OCI-LY7 (cell line): ENCODE measurements around the gene MAFF. TPM values are rescaled to one million over a fixed set of nuclear protein-coding genes. Genes with fewer than 3 reads are reported as not detected.

Source experiments
- BruUV-seq: library from RNA; stranded (reverse); fragments of 400-500 nt; replicated peaks from 2 replicates; lab custom pipeline; 2021; lab: Mats Ljungman, UMichigan
- CTCF ChIA-PET: fragments of 300-600 bp; sonication (Branson Sonifier 250); formaldehyde crosslinking; loops from one replicate; lab custom pipeline; 2022; ENCODE audit warnings: antibody characterized with exemption; ENCODE audit not compliant: unreplicated experiment; lab: Charles Lee
- POLR2A ChIA-PET: fragments of 300-600 bp; sonication (Branson Sonifier 250); formaldehyde crosslinking; loops from one replicate; lab custom pipeline; 2022; ENCODE audit warnings: antibody characterized with exemption; lab: Charles Lee
- DNase-seq: peaks from one replicate; pipeline ENCODE4 v3.0.0-alpha.2; 2015; ENCODE audit warnings: low spot score
- H2AFZ ChIP-seq: fragments of 200-600 bp; sonication (generic), shearing (Covaris generic); 2 replicates; pipeline ENCODE4 v1.6.1; 2014; ENCODE audit warnings: mild to moderate bottlenecking, antibody characterized with exemption, low read length, moderate library complexity
- H3K27ac ChIP-seq: fragments of 200-600 bp; sonication (generic); 2 replicates; pipeline ENCODE4 v1.5.1; 2014; ENCODE audit warnings: mixed run types, low read depth, mild to moderate bottlenecking, moderate library complexity, low read length, inconsistent platforms; ENCODE audit not compliant: poor library complexity, severe bottlenecking
- H3K36me3 ChIP-seq: fragments of 200-600 bp; sonication (generic); 2 replicates; pipeline ENCODE4 v1.6.1; 2014; ENCODE audit warnings: mild to moderate bottlenecking, antibody characterized with exemption, low read length, moderate library complexity, mixed read lengths; ENCODE audit not compliant: insufficient read depth
- H3K4me1 ChIP-seq: fragments of 200-600 bp; sonication (generic); 2 replicates; pipeline ENCODE4 v1.5.1; 2014; ENCODE audit warnings: mild to moderate bottlenecking, low read length; ENCODE audit not compliant: insufficient read depth, poor library complexity, severe bottlenecking
- H3K4me2 ChIP-seq: fragments of 200-600 bp; sonication (generic); 2 replicates; pipeline ENCODE4 v1.6.1; 2014; ENCODE audit warnings: mild to moderate bottlenecking, low read length
- H3K4me3 ChIP-seq: fragments of 200-600 bp; sonication (generic); 2 replicates; pipeline ENCODE4 v1.5.1; 2014; ENCODE audit warnings: mild to moderate bottlenecking, low read depth, low read length; ENCODE audit not compliant: poor library complexity, severe bottlenecking
- H3K79me2 ChIP-seq: fragments of 200-600 bp; sonication (generic); 2 replicates; pipeline ENCODE4 v1.6.1; 2016; ENCODE audit warnings: low read depth, mild to moderate bottlenecking, low read length, moderate library complexity, mixed read lengths; ENCODE audit not compliant: insufficient read depth
- H3K9me2 ChIP-seq: fragments of 200-600 bp; sonication (generic); 2 replicates; pipeline ENCODE4 v1.6.1; 2016; ENCODE audit warnings: mild to moderate bottlenecking, low read length, mixed read lengths; ENCODE audit not compliant: insufficient read depth
- H3K9me3 ChIP-seq: fragments of 200-600 bp; sonication (generic); 2 replicates; pipeline ENCODE4 v1.6.1; 2014; ENCODE audit warnings: mild to moderate bottlenecking, mixed run types, low read length, mixed read lengths
- H4K20me1 ChIP-seq: fragments of 200-600 bp; sonication (generic); 2 replicates; pipeline ENCODE4 v1.6.1; 2014; ENCODE audit warnings: mild to moderate bottlenecking, antibody characterized with exemption, low read length, moderate library complexity, mixed read lengths; ENCODE audit not compliant: insufficient read depth
- EZH2phosphoT487 ChIP-seq: fragments of 200-600 bp; sonication (generic); IDR thresholded peaks from 2 replicates; pipeline ENCODE4 v1.6.1; 2018; ENCODE audit warnings: low read depth, borderline replicate concordance, mild to moderate bottlenecking, mixed run types, antibody characterized with exemption, low read length, moderate library complexity, mixed read lengths
- intact Hi-C: fragments of 100-400 bp; cut with micrococcal nuclease; formaldehyde crosslinking; loops from one replicate; pipeline ENCODE4 v1.10.0; 2022; ENCODE audit not compliant: unreplicated experiment
- total RNA-seq, 2 experiments: library from RNA; depleted of rRNA in 1 of 2; stranded (reverse); fragments of >200 nt in 1 of 2; shearing (Covaris generic) in 1 of 2; gene quantifications; 2 replicates each; pipeline ENCODE4 v1.2.3, GENCODE V29; 2014 to 2022
- TF ChIP-seq, protein P1 (sequence below): fragments of 200-600 bp; sonication (generic); conservative IDR thresholded peaks from 2 replicates; pipeline ENCODE4 v1.5.1; 2014; ENCODE audit warnings: mild to moderate bottlenecking, antibody characterized with exemption, low read length, moderate library complexity, mixed read lengths

MAFF gene
- total RNA-seq, 2 experiments from 2014 or later = 3.4 to 3.8 TPM

DNA sequence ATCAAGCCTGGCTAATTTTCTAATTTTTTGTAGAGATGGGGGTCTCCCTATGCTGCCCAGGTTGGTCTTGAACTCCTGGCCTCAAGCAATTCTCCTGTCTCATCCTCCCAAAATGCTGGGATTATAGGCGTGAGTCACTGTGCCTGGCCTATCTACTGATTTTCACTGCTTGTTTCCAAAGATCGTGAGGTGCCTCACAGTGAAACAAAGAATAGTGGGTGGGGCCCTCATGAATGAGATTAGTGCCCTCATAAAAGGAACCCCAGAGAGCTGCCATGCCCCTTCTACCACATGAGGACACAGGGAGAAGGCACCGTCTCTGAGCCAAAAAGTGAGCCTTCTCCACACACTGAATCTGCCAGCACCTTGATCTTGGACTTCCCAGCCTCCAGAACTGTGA lies 47.5 kb downstream of the MAFF start:
- Histone ChIP-seq H3K36me3 (peaks cover 24% of the 10 kb centered on the region; the same call in 1 of the 2 replicates), H2AFZ (no peak overlapping the region), H3K4me2 (no peak overlapping the region), H3K9me3 (no peaks in the 10 kb centered on the region), H3K79me2 (no peaks in the 10 kb centered on the region), H3K4me1 (peaks cover 32% of the 10 kb centered on the region), H3K4me3 (no peak overlapping the region), H4K20me1 (no peaks in the 10 kb centered on the region), H3K27ac (no peak overlapping the region), H3K9me2 (no peaks in the 10 kb centered on the region)
- TF ChIP-seq, protein P1, sequence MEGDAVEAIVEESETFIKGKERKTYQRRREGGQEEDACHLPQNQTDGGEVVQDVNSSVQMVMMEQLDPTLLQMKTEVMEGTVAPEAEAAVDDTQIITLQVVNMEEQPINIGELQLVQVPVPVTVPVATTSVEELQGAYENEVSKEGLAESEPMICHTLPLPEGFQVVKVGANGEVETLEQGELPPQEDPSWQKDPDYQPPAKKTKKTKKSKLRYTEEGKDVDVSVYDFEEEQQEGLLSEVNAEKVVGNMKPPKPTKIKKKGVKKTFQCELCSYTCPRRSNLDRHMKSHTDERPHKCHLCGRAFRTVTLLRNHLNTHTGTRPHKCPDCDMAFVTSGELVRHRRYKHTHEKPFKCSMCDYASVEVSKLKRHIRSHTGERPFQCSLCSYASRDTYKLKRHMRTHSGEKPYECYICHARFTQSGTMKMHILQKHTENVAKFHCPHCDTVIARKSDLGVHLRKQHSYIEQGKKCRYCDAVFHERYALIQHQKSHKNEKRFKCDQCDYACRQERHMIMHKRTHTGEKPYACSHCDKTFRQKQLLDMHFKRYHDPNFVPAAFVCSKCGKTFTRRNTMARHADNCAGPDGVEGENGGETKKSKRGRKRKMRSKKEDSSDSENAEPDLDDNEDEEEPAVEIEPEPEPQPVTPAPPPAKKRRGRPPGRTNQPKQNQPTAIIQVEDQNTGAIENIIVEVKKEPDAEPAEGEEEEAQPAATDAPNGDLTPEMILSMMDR = no peak
- TF ChIP-seq EZH2phosphoT487 = no peak
- CTCF ChIA-PET = no interaction called here
- DNase-seq = no peak
- intact Hi-C loops = no loop called here
- POLR2A ChIA-PET = no interaction called here
- no TSS peak for BruUV-seq

DNA sequence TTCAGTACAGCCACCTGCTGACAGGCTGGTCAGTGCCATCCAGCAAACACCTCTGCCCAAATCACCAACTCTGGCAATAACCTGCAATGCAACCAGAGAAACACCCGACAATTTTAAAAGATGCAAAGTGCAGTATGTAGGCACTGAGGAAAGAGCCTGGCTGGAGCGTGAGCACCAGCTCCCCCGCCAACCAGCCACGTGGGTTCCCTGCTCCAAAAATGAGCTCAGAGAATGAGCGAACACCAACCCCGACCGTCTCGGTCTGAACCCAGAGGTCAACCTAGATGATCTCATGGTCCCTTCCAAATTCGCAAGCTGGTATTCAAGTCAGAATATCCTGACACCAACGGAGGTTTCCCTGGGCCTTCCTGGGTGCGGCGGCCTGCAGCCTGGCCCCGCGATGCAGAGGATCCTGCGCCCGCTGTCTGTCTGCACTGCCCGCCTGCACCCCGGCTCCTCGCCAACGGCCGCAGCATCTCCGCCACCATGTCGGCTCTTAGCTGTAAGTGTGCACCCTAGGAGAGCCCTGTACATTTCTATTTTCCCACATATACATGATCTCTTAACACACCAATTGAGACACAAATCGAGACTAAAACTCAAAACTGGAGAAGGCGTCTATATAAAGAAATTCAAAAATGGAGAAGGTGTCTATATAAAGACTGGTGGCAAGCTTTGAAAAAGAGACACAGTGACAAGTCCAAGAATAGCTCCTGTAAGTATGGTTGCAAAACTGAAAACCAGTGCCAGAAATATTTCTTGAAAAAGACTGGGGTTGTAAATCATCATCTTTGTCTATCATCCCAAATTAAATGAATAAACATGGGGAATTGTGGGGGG lies 48.2 kb downstream of the MAFF start:
- no peak for DNase-seq
- BruUV-seq = no TSS peak
- H3K4me2 ChIP-seq = no peak overlapping the region
- H3K36me3 ChIP-seq = peaks cover 20% of the 10 kb centered on the region; the same call in 1 of the 2 replicates
- no peak overlapping the region for H3K4me3 ChIP-seq
- CTCF ChIA-PET = no interaction called here
- TF ChIP-seq, protein P1 = no peak
- TF ChIP-seq EZH2phosphoT487 = no peak
- no peak overlapping the region for H3K27ac ChIP-seq
- H3K9me2 ChIP-seq = no peaks in the 10 kb centered on the region
- intact Hi-C loops = no loop called here
- POLR2A ChIA-PET = interaction anchor here (1.2 kb wide), 1 partner anchor 10 kb away, joined by 4 read pairs; no protein-coding TSS in a partner anchor
- H2AFZ ChIP-seq = no peak overlapping the region
- no peaks in the 10 kb centered on the region for H4K20me1 ChIP-seq
- no peaks in the 10 kb centered on the region for H3K9me3 ChIP-seq
- peaks cover 25% of the 10 kb centered on the region for H3K4me1 ChIP-seq
- H3K79me2 ChIP-seq = no peaks in the 10 kb centered on the region
